ENCODE results near the gene P3H4.

DNA sequence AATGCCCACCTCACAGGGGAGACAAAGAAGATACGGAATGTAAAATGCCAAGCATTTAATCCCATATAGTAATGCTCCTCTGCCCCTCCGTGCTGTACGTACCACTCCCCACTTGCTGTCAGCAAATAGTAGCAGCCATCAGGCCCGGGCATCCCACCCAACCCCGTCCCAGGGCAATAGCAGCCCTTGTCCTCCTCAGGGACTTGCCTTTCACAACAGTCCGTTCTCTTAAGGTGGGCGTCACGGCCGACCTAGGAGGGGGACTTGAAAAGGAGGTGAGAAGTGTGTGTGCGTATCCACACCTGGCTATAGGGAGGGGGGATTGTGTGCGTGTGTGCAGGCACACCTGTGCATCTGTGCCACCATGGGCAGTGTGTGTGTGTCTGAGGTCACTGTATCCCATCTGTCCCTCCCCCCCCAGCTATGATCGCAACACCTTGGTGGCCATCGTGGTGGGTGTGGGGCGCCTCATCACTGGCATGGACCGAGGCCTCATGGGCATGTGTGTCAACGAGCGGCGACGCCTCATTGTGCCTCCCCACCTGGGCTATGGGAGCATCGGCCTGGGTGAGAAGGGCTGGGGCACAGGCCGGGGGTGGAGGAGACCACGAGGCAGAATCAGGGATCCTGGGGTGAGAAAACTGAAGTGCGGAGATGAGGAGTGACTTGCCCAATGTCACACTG, 5.0 kb upstream of the P3H4 start:
- TF ChIP-seq, protein P1, sequence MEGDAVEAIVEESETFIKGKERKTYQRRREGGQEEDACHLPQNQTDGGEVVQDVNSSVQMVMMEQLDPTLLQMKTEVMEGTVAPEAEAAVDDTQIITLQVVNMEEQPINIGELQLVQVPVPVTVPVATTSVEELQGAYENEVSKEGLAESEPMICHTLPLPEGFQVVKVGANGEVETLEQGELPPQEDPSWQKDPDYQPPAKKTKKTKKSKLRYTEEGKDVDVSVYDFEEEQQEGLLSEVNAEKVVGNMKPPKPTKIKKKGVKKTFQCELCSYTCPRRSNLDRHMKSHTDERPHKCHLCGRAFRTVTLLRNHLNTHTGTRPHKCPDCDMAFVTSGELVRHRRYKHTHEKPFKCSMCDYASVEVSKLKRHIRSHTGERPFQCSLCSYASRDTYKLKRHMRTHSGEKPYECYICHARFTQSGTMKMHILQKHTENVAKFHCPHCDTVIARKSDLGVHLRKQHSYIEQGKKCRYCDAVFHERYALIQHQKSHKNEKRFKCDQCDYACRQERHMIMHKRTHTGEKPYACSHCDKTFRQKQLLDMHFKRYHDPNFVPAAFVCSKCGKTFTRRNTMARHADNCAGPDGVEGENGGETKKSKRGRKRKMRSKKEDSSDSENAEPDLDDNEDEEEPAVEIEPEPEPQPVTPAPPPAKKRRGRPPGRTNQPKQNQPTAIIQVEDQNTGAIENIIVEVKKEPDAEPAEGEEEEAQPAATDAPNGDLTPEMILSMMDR (IDR thresholded peaks at IDR 0.05), result no peak
- no peak for TF ChIP-seq POLR2AphosphoS5 (IDR thresholded peaks at IDR 0.05)
- TF ChIP-seq POLR2A (IDR thresholded peaks at IDR 0.05), result no peak

Data from upper lobe of left lung (tissue), 4 donors.